Caco-2 (cell line): ENCODE results near the gene ESYT1. TPM values are rescaled to one million over a fixed set of nuclear protein-coding genes. Genes with fewer than 3 reads are reported as not detected.

ENCODE experiments used
- BruUV-seq: library from RNA; stranded (reverse); fragments of 400-500 nt; replicated peaks from 2 replicates; lab custom pipeline; 2021; lab: Mats Ljungman, UMichigan
- CTCF ChIA-PET: fragments of 300-600 bp; sonication (Branson Sonifier 250); formaldehyde crosslinking; loops from one replicate; lab custom pipeline; 2022; ENCODE audit warnings: antibody characterized with exemption; lab: Charles Lee
- POLR2A ChIA-PET: fragments of 300-600 bp; sonication (Branson Sonifier 250); formaldehyde crosslinking; loops from one replicate; lab custom pipeline; 2022; ENCODE audit warnings: antibody characterized with exemption; lab: Charles Lee
- DNase-seq, 2 experiments: peaks; one replicate each; pipeline versions ENCODE4 v3.0.0 to v3.0.0-alpha.2; 2020 to 2022
- H3K27me3 ChIP-seq: replicated peaks from 2 replicates; pipeline ENCODE4 v1.6.0; 2011; ENCODE audit warnings: low read length; ENCODE audit not compliant: control insufficient read depth, insufficient read depth
- H3K36me3 ChIP-seq: 2 replicates; pipeline ENCODE4 v1.5.1; 2011; ENCODE audit warnings: low read length; ENCODE audit not compliant: control insufficient read depth, insufficient read depth
- H3K4me1 ChIP-seq: fragments of 250-450 bp; sonication (Bioruptor Pico); 2 replicates; pipeline ENCODE4 v1.5.1; 2020; ENCODE audit warnings: mild to moderate bottlenecking
- H3K4me3 ChIP-seq: 2 replicates; pipeline ENCODE4 v1.5.1; 2011; ENCODE audit warnings: low read depth, mild to moderate bottlenecking, control low read depth, low read length
- H3K9me3 ChIP-seq: fragments of 250-450 bp; sonication (Bioruptor Pico); 2 replicates; pipeline ENCODE4 v1.5.1; 2020; ENCODE audit warnings: mild to moderate bottlenecking, moderate library complexity
- H3K27ac Mint-ChIP-seq: one replicate; pipeline ENCODE4 v1.8.0; 2022; ENCODE audit warnings: mixed read lengths; ENCODE audit not compliant: unreplicated experiment
- H3K27me3 Mint-ChIP-seq: one replicate; pipeline ENCODE4 v1.8.0; 2022; ENCODE audit warnings: mixed read lengths; ENCODE audit not compliant: insufficient read depth, unreplicated experiment
- H3K36me3 Mint-ChIP-seq: one replicate; pipeline ENCODE4 v1.8.0; 2022; ENCODE audit warnings: mild to moderate bottlenecking, mixed read lengths; ENCODE audit not compliant: insufficient read depth, unreplicated experiment
- H3K4me1 Mint-ChIP-seq: one replicate; pipeline ENCODE4 v1.8.0; 2022; ENCODE audit warnings: low read depth, mixed read lengths; ENCODE audit not compliant: unreplicated experiment
- H3K4me3 Mint-ChIP-seq: one replicate; pipeline ENCODE4 v1.8.0; 2022; ENCODE audit warnings: mild to moderate bottlenecking, moderate library complexity, mixed read lengths; ENCODE audit not compliant: unreplicated experiment
- H3K9me3 Mint-ChIP-seq: one replicate; pipeline ENCODE4 v1.8.0; 2022; ENCODE audit warnings: mixed read lengths; ENCODE audit not compliant: unreplicated experiment
- CTCF ChIP-seq, 2 experiments: fragments of 200-600 bp in 1 of 2; IDR thresholded peaks; 1 replicate in 1 of 2; 2 replicates in 1 of 2; pipeline versions ENCODE4 v1.5.1 to v1.8.0; 2011 to 2022; ENCODE audit warnings: antibody characterized with exemption in 1 of 2, control low read depth in 1 of 2, inconsistent platforms in 1 of 2, low read depth in 1 of 2, low read length in 1 of 2, mild to moderate bottlenecking in 1 of 2, moderate library complexity in 1 of 2; ENCODE audit not compliant: insufficient read depth in 1 of 2, severe bottlenecking in 1 of 2, unreplicated experiment in 1 of 2
- intact Hi-C: fragments of 100-400 bp; cut with micrococcal nuclease; formaldehyde crosslinking; loops from one replicate; pipeline ENCODE4 v1.10.0; 2022; ENCODE audit not compliant: unreplicated experiment
- total RNA-seq: library from RNA; stranded (reverse); gene quantifications from 2 replicates; pipeline ENCODE4 v1.2.3, GENCODE V29; 2022

The ESYT1 gene
- total RNA-seq, 1 experiment from 2014 or later, result 79.0 TPM

GRCh38 chr12:56162468-56163290 lies 34.6 kb downstream of the ESYT1 start:
- Mint-ChIP-seq H3K27me3 (no peaks in the 10 kb centered on the region), H3K4me1 (peaks cover 25% of the 10 kb centered on the region), H3K27ac (no peak overlapping the region), H3K4me3 (peak overlapping the region; percentile 25), H3K36me3 (peaks cover 99% of the 10 kb centered on the region), H3K9me3 (no peaks in the 10 kb centered on the region)
- no peaks in the 10 kb centered on the region for H3K9me3 ChIP-seq
- peaks cover 3% of the 10 kb centered on the region for H3K36me3 ChIP-seq
- H3K4me3 ChIP-seq, result no peak overlapping the region
- POLR2A ChIA-PET, result interaction anchor here (0.6 to 1.4 kb wide), 4 partner anchors 11 to 197 kb away, joined by 3 to 8 read pairs (median 5); partner anchors contain the start of genes ESYT1, MYL6B and STAT2
- TSS peak; percentile 23 for BruUV-seq
- DNase-seq, result no peak
- CTCF ChIA-PET, result interaction anchor here (0.6 to 1.7 kb wide), 6 partner anchors 11 to 154 kb away, joined by 3 to 6 read pairs (median 4); partner anchors contain the start of genes ESYT1, MYL6B and ZC3H10
- H3K27me3 ChIP-seq, result no peaks in the 10 kb centered on the region
- no peak for TF ChIP-seq CTCF (IDR thresholded peaks at IDR 0.05; ENCODE audit: insufficient read depth in 1 of 2, low read depth in 1 of 2, low read length in 1 of 2, severe bottlenecking in 1 of 2, unreplicated experiment in 1 of 2)
- H3K4me1 ChIP-seq, result peaks cover 14% of the 10 kb centered on the region
- intact Hi-C loops, result no loop called here

DNA sequence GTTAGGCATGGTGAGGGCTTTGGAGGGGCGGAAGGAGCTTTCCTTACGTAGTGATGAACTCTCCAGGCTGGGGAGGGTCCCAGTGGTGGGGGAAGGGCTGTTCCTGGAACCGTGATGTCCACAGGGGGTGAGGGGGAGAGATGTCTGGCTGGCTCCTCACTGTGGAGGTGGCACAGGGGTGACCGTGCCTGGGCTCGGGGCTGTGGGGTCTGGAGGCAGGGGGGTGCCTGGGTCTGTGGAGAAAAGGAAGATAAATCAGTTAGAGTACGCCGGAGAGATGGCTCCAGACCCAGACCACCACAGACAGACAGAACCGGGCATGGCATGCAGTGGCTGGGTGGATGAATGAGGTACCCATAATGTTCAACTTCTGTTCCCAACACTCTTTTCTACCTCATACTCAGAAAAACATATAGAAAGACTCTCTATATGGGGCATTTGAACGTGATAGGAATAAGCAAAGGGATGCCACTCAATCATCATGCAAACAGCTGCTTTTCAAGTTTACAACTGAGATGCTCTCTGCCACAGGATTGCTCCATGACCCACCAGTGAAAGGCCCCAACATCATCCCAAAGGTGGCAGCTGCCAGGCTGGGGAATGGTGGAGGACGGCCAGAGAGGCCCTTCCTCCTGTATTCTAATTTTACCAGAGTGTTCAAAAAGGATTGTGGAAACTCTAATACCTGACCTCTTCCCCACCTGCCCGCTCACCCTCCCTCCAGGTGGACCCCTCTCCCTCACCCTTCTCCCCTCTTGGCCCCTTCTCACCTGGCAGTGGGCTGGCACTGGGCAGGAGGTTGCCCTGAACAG lies 35.7 kb downstream of the ESYT1 start:
- no peak overlapping the region for H3K4me3 ChIP-seq
- H3K27ac Mint-ChIP-seq, result peak overlapping the region; percentile 73
- no peaks in the 10 kb centered on the region for H3K9me3 ChIP-seq
- intact Hi-C loops, result no loop called here
- peaks cover 14% of the 10 kb centered on the region for H3K4me1 ChIP-seq
- ChIA-PET CTCF (interaction anchor here (1.3 to 1.5 kb wide), 2 partner anchors 12 to 36 kb away, joined by 4 to 5 read pairs; partner anchors contain the start of genes ESYT1 and MYL6B), POLR2A (interaction anchor here (0.6 to 1.4 kb wide), 3 partner anchors 36 to 196 kb away, joined by 3 to 8 read pairs (median 3); partner anchors contain the start of genes ESYT1 and STAT2)
- no peaks in the 10 kb centered on the region for H3K9me3 Mint-ChIP-seq
- TF ChIP-seq CTCF (IDR thresholded peaks at IDR 0.05; ENCODE audit: insufficient read depth in 1 of 2, low read depth in 1 of 2, low read length in 1 of 2, severe bottlenecking in 1 of 2, unreplicated experiment in 1 of 2), result no peak
- no peaks in the 10 kb centered on the region for H3K27me3 ChIP-seq
- DNase-seq, result no peak
- peaks cover 27% of the 10 kb centered on the region for H3K4me1 Mint-ChIP-seq
- H3K27me3 Mint-ChIP-seq, result no peaks in the 10 kb centered on the region
- no peak overlapping the region for H3K4me3 Mint-ChIP-seq
- peaks cover 96% of the 10 kb centered on the region for H3K36me3 Mint-ChIP-seq
- BruUV-seq, result no TSS peak
- peaks cover 3% of the 10 kb centered on the region for H3K36me3 ChIP-seq

GRCh38 chr12:56164345-56164729 lies 36.3 kb downstream of the ESYT1 start:
- Mint-ChIP-seq H3K27me3 (no peaks in the 10 kb centered on the region), H3K36me3 (peaks cover 96% of the 10 kb centered on the region), H3K9me3 (no peaks in the 10 kb centered on the region), H3K4me3 (no peak overlapping the region), H3K27ac (peak overlapping the region; percentile 73), H3K4me1 (peaks cover 27% of the 10 kb centered on the region)
- H3K27me3 ChIP-seq, result no peaks in the 10 kb centered on the region
- BruUV-seq, result no TSS peak
- DNase-seq, result no peak
- H3K9me3 ChIP-seq, result no peaks in the 10 kb centered on the region
- POLR2A ChIA-PET, result no interaction called here
- no peak overlapping the region for H3K4me3 ChIP-seq
- intact Hi-C loops, result no loop called here
- TF ChIP-seq CTCF (IDR thresholded peaks at IDR 0.05; ENCODE audit: insufficient read depth in 1 of 2, low read depth in 1 of 2, low read length in 1 of 2, severe bottlenecking in 1 of 2, unreplicated experiment in 1 of 2), result no peak
- CTCF ChIA-PET, result no interaction called here
- peaks cover 3% of the 10 kb centered on the region; the same call in 1 of the 2 replicates for H3K36me3 ChIP-seq
- peaks cover 14% of the 10 kb centered on the region for H3K4me1 ChIP-seq
